ENCODE data around the gene RYR1.
A peak's percentile ranks its signal among the peaks of the same experiment; 100 is the strongest.

DNA sequence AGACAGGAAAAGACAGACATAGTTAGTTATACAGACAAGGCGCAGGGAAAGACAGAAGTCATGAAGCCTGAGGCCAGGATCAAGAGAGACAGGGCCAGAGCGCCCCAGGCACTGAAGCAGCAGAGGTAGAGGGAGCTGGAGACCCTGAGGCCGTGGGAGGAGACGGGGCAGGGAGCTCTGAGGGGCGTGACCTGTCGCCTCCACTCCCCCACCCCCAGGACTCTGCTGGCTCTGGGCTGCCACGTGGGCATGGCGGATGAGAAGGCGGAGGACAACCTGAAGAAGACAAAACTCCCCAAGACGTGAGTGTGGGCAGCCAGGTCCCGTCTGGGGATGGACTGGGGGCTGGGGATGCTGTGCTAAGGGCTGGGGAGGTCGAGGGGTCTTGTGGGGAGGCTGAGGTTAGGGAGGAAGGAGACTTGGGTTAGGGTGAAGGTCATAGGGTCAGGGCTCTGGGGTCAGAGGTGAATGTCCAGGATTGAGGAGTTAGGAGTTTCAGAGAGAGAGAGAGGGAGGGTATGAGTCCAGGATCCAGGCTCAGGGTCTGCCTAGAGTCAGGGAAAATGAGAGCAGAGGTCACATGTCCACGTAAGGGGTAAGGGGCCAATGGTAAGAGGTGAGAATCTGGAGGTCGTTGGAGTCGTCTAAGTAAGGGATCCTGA is 31.1 kb downstream of the RYR1 start:
- TF ChIP-seq SP2 (tag by site-specific recombination; IDR thresholded peaks at IDR 0.05) (peak; percentile 2; the same call in 1 of the 2 replicates), MYNN (tag by site-specific recombination; IDR thresholded peaks at IDR 0.05; ENCODE audit: borderline replicate concordance) (no peak), SP3 (tag by site-specific recombination; IDR thresholded peaks at IDR 0.05) (no peak), ZNF416 (tag by site-specific recombination; IDR thresholded peaks at IDR 0.05) (no peak), ZNF19 (tag by site-specific recombination; IDR thresholded peaks at IDR 0.05; ENCODE audit: low read depth) (no peak)
- TF ChIP-seq, protein P1, sequence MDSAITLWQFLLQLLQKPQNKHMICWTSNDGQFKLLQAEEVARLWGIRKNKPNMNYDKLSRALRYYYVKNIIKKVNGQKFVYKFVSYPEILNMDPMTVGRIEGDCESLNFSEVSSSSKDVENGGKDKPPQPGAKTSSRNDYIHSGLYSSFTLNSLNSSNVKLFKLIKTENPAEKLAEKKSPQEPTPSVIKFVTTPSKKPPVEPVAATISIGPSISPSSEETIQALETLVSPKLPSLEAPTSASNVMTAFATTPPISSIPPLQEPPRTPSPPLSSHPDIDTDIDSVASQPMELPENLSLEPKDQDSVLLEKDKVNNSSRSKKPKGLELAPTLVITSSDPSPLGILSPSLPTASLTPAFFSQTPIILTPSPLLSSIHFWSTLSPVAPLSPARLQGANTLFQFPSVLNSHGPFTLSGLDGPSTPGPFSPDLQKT (IDR thresholded peaks at IDR 0.05; ENCODE audit: borderline replicate concordance, low read depth, low read length): no peak
- TF ChIP-seq, protein P2, sequence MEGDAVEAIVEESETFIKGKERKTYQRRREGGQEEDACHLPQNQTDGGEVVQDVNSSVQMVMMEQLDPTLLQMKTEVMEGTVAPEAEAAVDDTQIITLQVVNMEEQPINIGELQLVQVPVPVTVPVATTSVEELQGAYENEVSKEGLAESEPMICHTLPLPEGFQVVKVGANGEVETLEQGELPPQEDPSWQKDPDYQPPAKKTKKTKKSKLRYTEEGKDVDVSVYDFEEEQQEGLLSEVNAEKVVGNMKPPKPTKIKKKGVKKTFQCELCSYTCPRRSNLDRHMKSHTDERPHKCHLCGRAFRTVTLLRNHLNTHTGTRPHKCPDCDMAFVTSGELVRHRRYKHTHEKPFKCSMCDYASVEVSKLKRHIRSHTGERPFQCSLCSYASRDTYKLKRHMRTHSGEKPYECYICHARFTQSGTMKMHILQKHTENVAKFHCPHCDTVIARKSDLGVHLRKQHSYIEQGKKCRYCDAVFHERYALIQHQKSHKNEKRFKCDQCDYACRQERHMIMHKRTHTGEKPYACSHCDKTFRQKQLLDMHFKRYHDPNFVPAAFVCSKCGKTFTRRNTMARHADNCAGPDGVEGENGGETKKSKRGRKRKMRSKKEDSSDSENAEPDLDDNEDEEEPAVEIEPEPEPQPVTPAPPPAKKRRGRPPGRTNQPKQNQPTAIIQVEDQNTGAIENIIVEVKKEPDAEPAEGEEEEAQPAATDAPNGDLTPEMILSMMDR (tag by site-specific recombination; IDR thresholded peaks at IDR 0.05): no peak

Data from HEK293 (cell line).